GM11168 (cell line): ENCODE data around the gene PLA2G2D.

Experiments
- in situ Hi-C: fragments of 300-500 bp; cut with MboI; formaldehyde crosslinking; loops from one replicate; pipeline ENCODE4 v1.12.0; 2022; ENCODE audit warnings: low sequenced_read_pairs; ENCODE audit not compliant: unreplicated experiment

PLA2G2D gene

DNA sequence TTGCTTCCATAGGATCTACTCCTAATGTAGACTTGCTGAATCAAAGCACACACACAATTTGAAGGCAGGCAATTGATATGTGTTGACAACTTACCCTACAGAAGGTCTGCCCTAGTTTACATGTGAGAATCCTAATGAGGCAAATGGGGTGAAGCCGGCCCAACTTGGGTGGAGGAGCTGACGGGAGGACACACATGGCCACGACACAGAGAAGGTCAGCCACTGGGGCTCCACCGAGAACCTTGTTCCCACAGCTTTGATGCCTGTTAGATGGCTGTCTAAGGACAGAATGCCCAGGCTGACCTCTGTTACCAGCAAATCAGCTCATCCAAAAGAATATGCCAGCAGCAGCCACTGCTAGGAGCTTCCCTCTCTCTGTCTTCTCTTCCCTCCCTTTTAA is 1.5 kb upstream of the PLA2G2D start:
- in situ Hi-C loops = no loop called here

DNA sequence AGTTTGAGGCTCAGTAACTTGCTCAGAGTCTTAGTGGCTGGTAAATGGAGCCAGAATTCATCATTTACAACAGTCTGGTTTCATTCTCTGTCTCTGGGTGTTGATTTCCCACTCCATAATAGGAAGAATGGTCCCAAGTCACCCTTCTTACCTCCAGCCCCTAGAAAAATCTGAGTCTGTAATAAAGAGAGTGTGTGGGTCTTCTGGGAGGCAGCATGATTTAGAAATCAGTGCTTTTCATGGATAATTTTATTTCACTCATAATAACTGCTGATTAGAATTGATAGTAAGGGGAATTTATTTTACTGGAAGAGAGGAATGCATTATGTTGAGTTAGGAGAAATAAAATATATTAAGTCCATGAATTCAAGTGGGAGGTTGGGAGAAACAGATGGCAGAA is 2.1 kb downstream of the PLA2G2D start:
- in situ Hi-C loops = no loop called here

DNA sequence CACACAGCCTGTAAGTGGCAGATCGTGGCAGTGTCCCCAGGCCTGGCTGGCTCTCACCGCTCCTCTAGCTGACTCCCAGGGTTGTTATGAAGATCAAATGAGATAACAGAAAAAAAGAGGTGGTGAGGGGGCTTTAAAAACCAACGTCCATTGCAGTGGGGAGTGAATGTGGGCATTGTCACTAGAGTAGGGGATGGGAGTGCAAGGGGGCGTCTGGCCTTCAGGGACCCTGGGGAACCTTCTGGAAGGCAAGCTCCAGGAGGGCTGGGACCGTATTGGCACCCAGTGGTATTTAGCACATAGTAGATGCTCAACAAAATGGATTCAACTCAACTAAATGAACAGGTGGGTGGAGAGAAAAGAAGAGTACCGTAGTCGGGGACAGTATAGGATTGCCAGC is 3.4 kb downstream of the PLA2G2D start:
- in situ Hi-C loops = no loop called here

DNA sequence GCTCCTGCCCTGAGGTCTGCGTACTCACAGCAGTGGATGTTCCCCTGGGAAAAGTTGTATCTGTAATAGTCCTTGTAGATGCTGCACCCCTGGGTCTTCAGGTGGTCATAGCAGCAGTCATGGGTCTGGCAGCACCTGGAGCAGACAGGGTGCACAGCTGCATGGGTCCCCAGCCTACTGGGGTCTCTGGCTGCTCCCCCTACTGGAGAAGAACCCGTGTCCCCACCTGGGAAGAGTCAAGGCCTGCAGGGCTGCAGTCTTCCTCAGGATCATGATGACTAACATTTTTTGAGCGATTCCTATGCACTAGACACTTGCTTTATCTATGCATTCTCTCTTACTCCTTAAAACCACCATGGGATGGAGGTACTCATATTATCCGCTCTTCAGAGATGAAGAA is 3.9 kb downstream of the PLA2G2D start:
- in situ Hi-C loops = no loop called here

DNA sequence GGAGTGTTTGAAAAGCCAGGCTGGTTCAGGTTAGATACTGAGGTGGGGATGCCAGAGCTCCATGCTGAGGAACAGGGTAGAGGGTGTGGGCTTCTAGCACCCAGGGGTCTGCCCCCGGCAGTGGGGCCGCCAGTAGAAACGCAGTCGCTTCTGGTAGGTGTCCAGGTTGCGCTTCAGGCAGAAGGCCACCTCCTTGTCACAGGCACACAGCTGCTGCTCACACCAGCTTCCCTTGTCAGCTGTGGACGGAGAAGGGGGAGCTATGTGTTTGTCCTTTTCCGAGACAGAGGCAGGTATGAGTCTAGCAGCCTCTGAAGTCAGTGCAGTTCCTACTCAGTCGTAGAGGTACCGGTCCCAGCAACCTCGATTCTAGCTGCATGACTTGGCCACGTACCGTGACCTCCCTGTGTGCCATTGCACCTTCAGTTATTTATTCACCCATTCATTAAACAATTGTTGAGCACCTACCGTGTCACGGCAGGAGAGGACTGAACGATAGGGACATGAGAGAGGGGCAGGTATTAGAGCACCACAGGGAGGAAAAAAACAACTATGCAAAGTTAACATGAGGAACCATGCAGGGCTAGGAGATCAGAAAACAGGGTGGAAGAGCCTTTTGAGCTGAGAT is 5.2 kb downstream of the PLA2G2D start:
- in situ Hi-C loops = loop anchor here (5.0 kb wide), 1 partner anchor 38 kb away; no protein-coding TSS in a partner anchor

DNA sequence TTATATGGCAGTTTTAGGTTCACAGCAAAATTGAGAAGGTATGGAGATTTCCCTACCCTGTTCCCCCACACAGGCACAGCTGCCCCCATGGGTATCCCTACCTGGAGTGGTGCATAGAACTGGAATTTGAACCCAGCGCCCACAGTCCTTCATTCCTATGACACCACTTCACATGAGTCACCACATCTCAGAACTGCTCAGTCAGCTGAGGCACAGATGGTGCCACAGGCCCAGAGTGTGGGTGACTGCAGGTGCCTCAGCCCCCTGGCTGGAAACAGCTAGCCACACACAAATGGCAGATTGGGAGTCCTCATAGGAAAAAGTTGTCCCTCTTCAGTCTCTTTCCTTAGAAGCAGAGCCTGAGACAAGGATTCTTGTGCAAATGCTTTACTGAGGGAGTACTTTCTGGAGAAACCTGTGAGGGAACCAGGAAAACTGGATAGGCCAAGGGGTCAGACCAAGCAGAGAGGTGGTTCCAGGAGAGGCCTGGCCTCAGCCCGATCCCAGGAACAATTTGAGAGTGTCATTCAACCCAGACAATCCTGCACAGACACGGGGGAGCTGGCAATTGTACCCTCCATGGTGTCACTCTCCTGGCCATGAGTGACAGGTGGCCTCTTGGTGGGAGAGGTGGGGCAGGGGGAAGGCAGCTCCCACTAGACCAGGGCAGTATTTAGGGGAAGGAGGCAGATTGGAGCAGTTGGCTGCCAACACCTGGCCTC is 6.9 kb downstream of the PLA2G2D start:
- in situ Hi-C loops = loop anchor here (5.0 kb wide), 1 partner anchor 40 kb away; no protein-coding TSS in a partner anchor

DNA sequence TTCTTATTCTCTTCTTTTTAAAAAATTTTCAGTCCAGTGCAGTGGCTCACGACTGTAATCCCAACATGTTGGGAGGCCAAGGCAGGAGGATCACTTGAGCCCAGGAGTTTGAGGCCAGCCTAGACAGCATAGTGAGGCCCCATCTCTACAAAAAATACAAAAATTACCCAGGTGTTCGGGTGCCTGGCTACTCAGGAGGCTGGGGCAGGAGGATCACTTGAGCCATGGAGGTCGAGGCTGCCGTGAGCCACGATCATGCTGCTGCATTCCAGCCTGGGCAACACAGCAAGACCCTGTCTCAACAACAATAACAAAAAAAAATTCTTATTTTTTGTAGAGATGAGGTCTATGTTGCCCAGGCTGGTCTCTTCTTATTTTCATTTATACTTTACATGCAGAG is 7.9 kb downstream of the PLA2G2D start:
- in situ Hi-C loops = loop anchor here (5.0 kb wide), 1 partner anchor 41 kb away; no protein-coding TSS in a partner anchor

DNA sequence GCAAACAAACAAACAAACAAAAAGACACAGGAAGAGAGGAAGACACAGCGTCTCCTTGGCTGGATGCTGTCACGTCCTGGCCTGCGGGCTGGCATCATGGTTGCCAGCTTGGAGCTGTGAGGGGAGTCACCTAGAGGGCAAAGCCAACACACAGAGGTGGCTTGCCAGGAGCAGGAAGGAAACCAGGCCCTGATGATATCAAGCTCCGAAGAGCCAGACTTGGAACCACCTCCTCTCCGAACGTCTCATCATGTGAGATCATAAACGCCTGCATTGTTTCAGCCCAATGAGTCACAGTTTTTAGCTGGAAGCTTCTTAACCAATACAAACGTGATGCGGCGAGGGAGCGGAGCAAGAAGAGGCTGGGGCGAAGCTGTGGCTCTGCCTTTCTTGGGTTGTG is 8.7 kb downstream of the PLA2G2D start:
- in situ Hi-C loops = loop anchor here (5.0 kb wide), 1 partner anchor 42 kb away; no protein-coding TSS in a partner anchor

DNA sequence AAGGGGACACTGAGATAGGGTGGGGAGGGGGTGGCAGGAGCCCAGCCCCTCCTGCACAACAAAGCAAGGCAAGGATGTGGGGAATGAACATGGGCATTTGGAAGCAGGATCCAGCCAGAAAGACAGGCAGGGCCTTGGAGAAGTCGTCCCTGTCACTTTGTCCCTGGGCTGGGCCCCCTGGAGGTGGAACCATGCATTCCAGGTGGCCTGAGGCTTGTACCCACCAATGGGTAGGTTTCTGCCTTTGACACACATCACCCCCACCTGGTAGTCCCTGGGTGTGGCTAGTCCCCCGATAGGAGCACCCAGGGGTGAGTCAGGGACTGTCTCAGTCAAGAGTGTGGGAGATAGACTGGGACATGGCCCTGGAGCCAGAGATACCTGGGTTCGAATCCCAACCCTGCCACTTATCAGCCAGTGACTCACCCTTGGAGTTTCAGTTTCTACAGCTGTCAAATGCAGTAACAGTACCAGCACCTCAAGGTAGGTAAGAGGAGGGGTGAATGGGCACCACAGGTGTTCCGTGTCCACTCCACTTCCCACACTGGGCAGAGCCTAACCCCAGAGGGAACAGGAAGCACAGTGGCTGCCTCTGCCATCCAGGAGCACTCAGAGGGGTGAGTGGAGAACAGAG is 10.0 kb downstream of the PLA2G2D start:
- in situ Hi-C loops = no loop called here

DNA sequence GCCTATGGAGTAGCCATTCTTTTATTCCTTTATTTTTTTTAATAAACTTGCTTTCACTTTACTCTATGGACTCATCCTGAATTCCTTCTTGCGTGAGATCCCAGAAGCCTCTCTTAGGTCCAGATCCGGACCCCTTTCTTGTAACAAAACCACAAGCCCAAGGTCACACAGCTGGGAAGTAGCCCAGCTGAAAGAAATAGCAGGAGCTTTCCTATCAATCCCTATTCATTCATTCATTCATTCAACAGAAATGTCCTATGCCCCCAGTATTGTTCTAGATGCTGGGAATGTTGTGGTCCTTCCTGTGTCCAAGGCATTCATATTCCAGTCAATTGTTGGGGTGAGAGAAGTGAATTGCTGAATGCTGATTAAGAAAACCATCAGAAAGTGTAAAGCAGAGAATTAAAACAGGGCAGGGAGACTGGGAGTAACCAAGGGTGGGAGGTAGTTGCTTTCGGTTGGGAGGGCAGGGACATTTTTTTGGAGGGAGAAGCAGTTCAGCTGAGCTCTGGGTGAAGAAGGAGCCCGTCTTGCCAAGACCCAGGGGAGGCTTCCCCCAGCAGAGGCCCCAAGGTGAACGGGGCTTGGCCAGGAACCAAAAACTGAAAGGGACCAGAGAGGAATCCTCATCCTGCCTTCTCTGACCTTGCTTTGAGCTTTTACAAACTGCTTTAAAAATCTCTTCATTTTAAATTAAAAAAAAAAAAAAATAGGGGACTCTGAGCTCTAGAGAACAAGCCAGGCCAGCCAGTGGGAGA is 10.8 kb downstream of the PLA2G2D start:
- in situ Hi-C loops = no loop called here

DNA sequence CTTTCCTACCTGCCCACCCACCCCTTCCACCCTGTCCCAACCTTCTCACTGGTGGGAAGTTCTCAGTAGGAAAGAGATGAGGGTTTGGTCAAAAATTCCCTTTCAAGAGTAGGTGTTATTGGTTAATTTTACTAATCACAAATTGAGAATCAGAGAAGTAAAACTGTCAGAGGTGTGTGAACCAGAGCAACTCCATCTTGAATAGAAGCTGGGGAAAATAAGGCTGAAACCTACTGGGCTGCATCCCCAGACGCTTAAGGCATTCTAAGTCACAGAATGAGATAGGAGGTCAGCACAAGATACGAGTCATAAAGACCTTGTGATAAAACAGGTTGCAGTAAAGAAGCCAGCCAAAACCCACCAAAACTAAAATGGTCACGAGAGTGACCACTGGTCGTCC is 11.5 kb downstream of the PLA2G2D start:
- in situ Hi-C loops = no loop called here

DNA sequence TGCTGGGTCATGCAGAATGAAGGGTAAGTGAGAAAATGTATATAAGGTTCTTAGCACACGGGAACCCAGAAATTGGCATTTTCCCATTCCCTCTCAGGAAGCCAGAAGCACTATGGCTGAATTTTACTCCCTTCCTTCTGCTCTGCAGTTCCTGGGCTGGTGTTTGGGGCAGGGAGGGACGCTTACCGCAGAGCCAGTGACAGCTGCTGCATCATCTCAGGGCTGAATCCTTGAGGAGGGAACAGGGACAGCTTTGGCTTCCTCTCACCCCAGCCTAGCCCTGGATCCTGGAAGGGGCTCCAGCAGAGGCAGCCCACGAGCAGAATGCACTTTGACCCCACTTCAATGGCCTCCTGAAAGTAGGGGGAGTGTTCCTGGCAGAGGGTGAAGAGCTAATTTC is 12.0 kb downstream of the PLA2G2D start:
- in situ Hi-C loops = no loop called here

DNA sequence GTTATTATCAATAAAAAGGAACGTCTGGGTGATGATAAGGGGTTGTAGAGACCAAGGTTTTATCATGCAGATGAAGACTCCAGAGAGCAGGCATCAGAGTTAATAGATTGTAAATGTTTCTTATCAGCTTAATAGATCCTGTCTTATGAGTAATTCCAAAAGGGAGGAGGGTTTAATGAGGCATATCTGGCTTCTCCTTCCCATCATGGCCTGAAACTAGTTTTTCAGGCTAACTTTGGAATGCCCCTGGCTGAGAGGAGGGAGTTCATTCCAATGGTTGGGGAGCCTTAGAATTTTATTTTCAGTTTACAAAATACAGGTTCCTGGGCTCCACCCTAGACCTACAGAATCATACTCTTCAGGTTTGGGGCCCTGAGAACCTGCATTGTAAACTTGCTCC is 13.5 kb downstream of the PLA2G2D start:
- in situ Hi-C loops = no loop called here

DNA sequence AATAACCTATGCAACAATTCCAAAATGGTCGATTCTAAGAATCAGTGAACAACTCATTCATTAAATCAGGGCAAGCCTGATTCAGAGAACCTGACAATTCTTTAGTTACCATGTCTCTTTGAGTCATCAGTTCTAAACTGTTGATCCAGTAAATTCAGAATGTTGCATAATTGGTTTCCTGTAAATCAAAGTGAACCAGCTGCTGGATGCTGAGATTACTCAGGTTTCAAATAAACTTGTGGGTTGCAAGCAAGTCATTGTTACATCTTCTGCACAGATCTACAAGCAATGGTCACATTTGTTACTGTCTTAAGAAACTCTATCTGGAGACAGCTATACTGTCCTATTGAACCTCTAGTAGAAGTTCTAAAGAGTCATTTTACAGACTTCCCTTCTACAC is 16.5 kb downstream of the PLA2G2D start:
- in situ Hi-C loops = no loop called here

DNA sequence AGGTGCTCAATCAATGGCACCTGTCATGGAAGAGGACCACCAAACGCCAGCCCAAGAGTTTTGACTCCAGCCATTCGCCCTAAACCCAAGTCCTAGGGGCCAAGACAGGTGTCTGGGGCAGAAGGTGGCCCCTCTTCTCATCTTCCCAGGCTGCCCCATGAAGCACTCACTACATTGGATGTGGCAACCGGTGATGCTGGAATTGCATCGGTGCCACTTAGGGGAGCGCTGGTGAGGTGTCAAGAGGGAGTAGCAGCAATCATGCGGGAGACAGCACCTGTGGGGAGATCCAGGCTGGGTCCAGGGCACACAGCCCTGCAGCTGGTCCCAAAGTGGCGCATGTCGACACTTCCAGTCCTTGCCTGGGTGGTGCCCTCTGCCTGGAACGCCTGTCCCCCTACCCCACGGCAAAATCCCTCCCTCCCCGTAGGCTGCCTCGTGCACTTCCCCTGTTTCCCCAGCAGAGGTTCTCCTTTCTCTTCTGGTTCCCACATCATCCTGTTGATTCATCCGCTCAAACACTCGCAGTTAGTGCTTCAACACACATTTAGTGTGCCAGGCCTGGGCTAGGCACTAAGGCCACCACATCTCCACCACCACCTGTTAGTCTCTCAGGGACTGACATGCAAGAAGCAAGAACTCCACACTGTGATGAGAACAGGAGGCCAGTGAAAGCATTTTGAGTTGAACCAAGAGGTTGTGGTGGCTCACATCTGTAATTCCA is 18.5 kb downstream of the PLA2G2D start:
- in situ Hi-C loops = no loop called here

DNA sequence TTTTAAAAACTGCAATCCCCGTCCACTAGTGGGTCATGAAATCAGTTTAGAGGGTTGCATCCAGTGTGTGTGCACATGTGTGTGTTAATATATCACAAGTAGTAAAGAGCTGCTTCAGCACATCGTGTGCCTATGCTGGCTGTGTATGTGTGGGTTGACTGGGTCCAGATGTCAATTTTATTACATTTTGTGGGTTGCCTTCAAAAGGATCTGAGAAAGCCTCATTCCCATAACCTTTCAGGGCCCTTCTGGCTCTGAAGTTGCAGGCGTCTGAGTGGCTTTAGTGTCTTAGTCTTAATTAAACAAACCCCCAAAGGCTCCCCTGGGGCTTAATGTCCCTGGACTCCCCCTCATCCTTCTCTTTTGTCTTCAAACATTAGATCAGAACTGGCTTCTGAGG is 19.8 kb downstream of the PLA2G2D start:
- in situ Hi-C loops = no loop called here

DNA sequence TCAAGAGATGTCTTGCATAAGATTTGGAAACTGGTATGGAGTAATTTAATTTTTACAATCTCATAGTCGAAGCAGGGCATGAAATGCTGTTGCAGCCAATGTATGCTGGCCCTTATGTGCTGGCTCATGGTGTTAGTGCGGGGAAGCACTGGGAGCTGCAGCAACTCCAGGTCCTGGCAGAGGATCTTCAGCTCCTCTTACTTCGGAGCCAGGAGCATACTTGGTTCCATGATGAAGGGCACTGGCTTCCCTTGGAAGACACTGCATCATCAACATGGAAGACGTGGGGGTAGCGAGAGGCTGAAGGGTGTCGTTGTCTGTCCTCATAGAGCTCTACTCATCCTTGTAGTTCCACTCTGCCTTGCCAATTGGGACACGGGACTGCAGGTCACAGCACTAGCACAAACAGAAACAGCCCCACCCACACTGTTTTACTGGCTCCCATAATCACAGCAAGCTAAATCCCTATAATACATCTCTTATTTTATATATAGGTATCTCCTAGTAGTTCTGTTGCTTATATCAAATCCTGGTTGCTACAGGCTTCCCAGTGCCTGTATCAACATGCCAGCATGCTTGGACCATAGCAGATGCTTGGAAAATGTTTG is 22.4 kb downstream of the PLA2G2D start:
- in situ Hi-C loops = no loop called here

DNA sequence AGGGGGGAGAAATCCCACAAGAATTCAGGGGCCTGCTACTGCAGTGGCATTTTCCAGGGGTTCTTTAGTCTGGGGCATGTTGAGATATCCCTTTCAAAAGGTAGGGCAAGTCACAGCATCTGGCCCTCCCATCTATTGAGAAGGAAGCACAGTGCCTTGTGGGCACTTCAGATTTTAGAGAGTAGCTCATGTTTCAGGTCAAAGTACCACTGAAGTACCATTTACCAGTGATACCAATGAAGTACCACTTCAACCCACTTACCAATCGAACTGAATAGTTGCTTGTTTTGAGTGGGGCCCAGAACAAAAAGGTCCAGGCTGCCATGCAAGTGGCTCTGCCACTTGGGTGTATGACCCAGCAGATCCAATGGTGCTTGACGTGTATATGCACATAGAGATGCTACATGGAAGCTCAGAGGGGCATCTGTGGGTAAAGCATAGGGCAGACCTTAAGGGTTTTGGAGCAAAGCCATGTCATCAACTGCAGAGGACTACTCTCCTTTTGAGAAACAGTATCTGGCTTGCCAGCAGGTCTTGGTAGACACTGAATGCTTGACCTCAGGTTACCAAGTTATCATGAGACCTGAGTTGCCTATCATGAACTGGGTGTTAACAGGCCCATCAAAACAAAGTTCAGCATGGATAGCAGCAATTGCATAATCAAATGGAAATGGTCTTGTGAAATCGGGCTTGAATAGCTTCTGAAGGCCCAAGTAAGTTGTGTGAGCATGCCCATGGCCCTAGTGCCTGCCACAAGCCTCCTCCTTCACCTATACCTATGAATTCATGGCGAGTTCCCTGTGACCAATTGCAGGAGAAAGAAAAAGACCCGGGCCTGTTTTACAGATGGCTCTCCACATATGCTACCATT is 23.5 kb downstream of the PLA2G2D start:
- in situ Hi-C loops = no loop called here

DNA sequence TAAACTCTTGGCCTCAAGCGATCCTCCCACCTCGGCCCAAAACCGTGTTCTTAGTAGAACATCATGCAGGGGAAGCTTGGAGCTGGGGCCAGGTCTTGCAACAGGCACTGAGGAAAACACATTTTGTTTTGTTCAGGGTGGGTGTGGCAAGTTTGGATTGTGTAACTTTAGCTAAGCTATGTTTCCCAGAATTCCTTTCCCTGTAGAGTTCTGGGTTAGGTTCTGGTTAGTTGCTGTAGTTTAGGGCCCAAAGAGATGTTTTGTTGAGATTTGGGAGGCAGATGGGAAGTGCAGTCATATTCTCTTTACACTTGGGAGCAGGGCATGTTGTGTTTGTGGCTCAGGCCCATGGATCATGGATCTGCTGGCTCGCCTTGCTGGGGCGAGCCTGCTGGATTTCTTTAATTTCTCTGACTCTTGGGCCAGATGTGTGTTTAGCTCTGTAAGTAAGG is 25.4 kb downstream of the PLA2G2D start:
- in situ Hi-C loops = no loop called here
